ENCODE results near the gene SLC44A1. TPM values are rescaled to one million over a fixed set of nuclear protein-coding genes. Genes with fewer than 3 reads are reported as not detected.

Gene SLC44A1
- polyA plus RNA-seq, 1 of the 3 experiments (the other 2 are of a cell fraction): 4.5 TPM

DNA sequence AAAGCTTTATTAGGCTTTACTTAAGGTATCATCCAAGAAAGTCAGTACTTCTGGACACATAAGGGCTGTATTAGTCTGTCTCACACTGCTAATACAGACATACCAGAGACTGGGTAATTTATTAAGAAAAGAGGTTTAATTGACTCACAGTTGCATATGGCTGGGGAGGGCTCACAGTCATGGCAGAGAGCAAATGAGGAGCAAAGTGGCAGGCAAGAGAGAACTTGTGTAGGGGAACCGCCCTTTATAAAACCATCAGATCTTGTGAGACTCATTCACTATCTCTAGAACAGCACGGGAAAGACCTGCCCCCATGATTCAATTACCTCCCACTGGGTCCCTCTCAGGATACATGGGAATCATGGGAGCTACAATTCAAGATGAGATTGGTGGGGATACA is 49.2 kb upstream of the SLC44A1 start (continued):
- no peak for TF ChIP-seq NFIC (IDR thresholded peaks at IDR 0.05; ENCODE audit: borderline replicate concordance)

DNA sequence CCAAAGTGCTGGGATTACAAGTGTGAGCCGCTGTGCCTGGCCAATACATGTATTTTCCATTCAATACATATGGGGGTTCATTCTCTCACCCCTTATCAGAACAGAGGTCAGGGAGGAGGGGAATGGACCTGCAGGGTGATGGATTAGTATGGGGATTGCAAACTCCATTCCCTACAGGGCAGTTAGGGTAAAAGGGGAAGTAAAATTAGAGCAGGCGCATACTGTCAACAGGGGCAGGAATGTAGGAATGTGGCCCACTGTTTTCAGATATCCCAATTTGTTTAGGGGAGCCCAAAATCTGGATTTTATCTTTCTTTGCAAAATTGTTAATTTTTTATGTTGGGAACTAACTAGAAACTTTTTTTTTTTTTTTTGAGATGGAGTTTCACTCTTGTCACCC is 46.4 kb upstream of the SLC44A1 start:
- CTCF ChIA-PET: interaction anchor here (0.6 to 1.4 kb wide), 3 partner anchors 36 to 335 kb away, joined by 3 to 4 read pairs (median 3); no protein-coding TSS in a partner anchor
- Histone ChIP-seq H4K20me1 (ENCODE audit: insufficient read depth) (no peaks in the 10 kb centered on the region), H3K36me3 (replicated peaks in 1 of 2; ENCODE audit: control insufficient read depth in 1 of 2, insufficient read depth in 2 of 2, low read length in 1 of 2) (no peaks in the 10 kb centered on the region)

More for the DNA sequence above, 46.4 kb upstream of the SLC44A1 start:
- no peaks in the 10 kb centered on the region for H3K4me1 ChIP-seq (ENCODE audit: control insufficient read depth in 1 of 2, insufficient read depth in 2 of 2, low read depth in 1 of 2, low read length in 1 of 2)
- H3K79me2 ChIP-seq (ENCODE audit: insufficient read depth): no peaks in the 10 kb centered on the region
- POLR2A ChIA-PET: no interaction called here
- TF ChIP-seq CHD2 (IDR thresholded peaks at IDR 0.05; ENCODE audit: low read length, partially characterized antibody): no peak
- no peak for TF ChIP-seq NFIC (IDR thresholded peaks at IDR 0.05; ENCODE audit: borderline replicate concordance)
- TF ChIP-seq, protein P1, sequence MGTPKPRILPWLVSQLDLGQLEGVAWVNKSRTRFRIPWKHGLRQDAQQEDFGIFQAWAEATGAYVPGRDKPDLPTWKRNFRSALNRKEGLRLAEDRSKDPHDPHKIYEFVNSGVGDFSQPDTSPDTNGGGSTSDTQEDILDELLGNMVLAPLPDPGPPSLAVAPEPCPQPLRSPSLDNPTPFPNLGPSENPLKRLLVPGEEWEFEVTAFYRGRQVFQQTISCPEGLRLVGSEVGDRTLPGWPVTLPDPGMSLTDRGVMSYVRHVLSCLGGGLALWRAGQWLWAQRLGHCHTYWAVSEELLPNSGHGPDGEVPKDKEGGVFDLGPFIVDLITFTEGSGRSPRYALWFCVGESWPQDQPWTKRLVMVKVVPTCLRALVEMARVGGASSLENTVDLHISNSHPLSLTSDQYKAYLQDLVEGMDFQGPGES (IDR thresholded peaks at IDR 0.05; ENCODE audit: low read depth, low read length): no peak
- TF ChIP-seq RCOR1 (IDR thresholded peaks at IDR 0.05; ENCODE audit: low read length): no peak
- TF ChIP-seq GATA2 (CRISPR knock-in tag; IDR thresholded peaks at IDR 0.05): no peak
- TF ChIP-seq RXRA (IDR thresholded peaks at IDR 0.05; ENCODE audit: borderline replicate concordance, low read depth): no peak
- TF ChIP-seq SIN3A (IDR thresholded peaks at IDR 0.05; ENCODE audit: borderline replicate concordance, low read depth, low read length): no peak
- no peak for TF ChIP-seq ELF1 (IDR thresholded peaks at IDR 0.05)
- TF ChIP-seq, protein P2, sequence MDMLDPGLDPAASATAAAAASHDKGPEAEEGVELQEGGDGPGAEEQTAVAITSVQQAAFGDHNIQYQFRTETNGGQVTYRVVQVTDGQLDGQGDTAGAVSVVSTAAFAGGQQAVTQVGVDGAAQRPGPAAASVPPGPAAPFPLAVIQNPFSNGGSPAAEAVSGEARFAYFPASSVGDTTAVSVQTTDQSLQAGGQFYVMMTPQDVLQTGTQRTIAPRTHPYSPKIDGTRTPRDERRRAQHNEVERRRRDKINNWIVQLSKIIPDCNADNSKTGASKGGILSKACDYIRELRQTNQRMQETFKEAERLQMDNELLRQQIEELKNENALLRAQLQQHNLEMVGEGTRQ (IDR thresholded peaks at IDR 0.05; ENCODE audit: borderline replicate concordance, low read depth, low read length): no peak
- no peak for TF ChIP-seq TEAD4 (IDR thresholded peaks at IDR 0.05; ENCODE audit: borderline replicate concordance, insufficient read depth)
- no peak for TF ChIP-seq YY1 (IDR thresholded peaks at IDR 0.05; ENCODE audit: low read depth)
- TF ChIP-seq, protein P3, sequence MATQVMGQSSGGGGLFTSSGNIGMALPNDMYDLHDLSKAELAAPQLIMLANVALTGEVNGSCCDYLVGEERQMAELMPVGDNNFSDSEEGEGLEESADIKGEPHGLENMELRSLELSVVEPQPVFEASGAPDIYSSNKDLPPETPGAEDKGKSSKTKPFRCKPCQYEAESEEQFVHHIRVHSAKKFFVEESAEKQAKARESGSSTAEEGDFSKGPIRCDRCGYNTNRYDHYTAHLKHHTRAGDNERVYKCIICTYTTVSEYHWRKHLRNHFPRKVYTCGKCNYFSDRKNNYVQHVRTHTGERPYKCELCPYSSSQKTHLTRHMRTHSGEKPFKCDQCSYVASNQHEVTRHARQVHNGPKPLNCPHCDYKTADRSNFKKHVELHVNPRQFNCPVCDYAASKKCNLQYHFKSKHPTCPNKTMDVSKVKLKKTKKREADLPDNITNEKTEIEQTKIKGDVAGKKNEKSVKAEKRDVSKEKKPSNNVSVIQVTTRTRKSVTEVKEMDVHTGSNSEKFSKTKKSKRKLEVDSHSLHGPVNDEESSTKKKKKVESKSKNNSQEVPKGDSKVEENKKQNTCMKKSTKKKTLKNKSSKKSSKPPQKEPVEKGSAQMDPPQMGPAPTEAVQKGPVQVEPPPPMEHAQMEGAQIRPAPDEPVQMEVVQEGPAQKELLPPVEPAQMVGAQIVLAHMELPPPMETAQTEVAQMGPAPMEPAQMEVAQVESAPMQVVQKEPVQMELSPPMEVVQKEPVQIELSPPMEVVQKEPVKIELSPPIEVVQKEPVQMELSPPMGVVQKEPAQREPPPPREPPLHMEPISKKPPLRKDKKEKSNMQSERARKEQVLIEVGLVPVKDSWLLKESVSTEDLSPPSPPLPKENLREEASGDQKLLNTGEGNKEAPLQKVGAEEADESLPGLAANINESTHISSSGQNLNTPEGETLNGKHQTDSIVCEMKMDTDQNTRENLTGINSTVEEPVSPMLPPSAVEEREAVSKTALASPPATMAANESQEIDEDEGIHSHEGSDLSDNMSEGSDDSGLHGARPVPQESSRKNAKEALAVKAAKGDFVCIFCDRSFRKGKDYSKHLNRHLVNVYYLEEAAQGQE (IDR thresholded peaks at IDR 0.05; ENCODE audit: low read depth, low read length): no peak
- no peak for TF ChIP-seq EZH2phosphoT487 (IDR thresholded peaks at IDR 0.05; ENCODE audit: borderline replicate concordance, low read depth)
- TF ChIP-seq FOXJ3 (CRISPR knock-in tag; IDR thresholded peaks at IDR 0.05): no peak
- H3K9me3 ChIP-seq: no peaks in the 10 kb centered on the region
- H3K9ac ChIP-seq: no peak overlapping the region
- 94% methylated on average over 2 of the region's 2 CpGs for WGBS (ENCODE audit: low lambda C conversion rate)
- no peak for DNase-seq
- no peaks in the 10 kb centered on the region for H3K9me2 ChIP-seq
- no peaks in the 10 kb centered on the region for H3F3A ChIP-seq (replicated peaks; ENCODE audit: insufficient read depth)
- H3K4me3 ChIP-seq (ENCODE audit: low read depth in 2 of 2, low read length in 1 of 2): no peak overlapping the region
- H3K27ac ChIP-seq (ENCODE audit: low read depth in 2 of 2, low read length in 1 of 2): no peak overlapping the region
- no peaks in the 10 kb centered on the region for H3K27me3 ChIP-seq (ENCODE audit: insufficient read depth)
- H3K4me2 ChIP-seq: no peak overlapping the region
- no peak overlapping the region for H2AFZ ChIP-seq (ENCODE audit: low read depth)
